HEK293 (cell line): ENCODE data around the gene SLC6A1.
"Not testable (repeated sequence)": the region's sequence is repeated elsewhere in the genome, so short reads cannot be mapped to it uniquely, and the experiment has no call there.

Experiments
- CTCF ChIA-PET: fragments of 350-600 bp; formaldehyde crosslinking; extraction: SDS; loops from one replicate; lab custom pipeline; 2021; ENCODE audit warnings: antibody characterized with exemption; lab: Yijun Ruan, JAX
- POLR2A ChIA-PET: fragments of 300-600 bp; formaldehyde crosslinking; extraction: SDS; loops from one replicate; lab custom pipeline; 2020; ENCODE audit warnings: antibody characterized with exemption, inconsistent platforms; lab: Yijun Ruan, JAX
- H3K27ac ChIP-seq: fragments of 200-500 bp; sonication (Bioruptor generic); 2 replicates; pipeline ENCODE4 v1.5.1; 2014; ENCODE audit warnings: low read depth, low read length, control low read depth, inconsistent platforms; ENCODE audit errors: extremely low read depth
- H3K36me3 ChIP-seq, 2 experiments: fragments of 200-500 bp in 1 of 2; sonication (Bioruptor generic) in 1 of 2; 1 replicate in 1 of 2; 2 replicates in 1 of 2; pipeline ENCODE4 v1.5.1; 2014 to 2017; ENCODE audit warnings: inconsistent platforms in 2 of 2, low read length in 2 of 2; ENCODE audit not compliant: control insufficient read depth in 2 of 2, insufficient read depth in 1 of 2
- H3K4me1 ChIP-seq: fragments of 200-500 bp; sonication (Bioruptor generic); 2 replicates; pipeline ENCODE4 v1.5.1; 2014; ENCODE audit warnings: mild to moderate bottlenecking, low read length, inconsistent platforms; ENCODE audit not compliant: control insufficient read depth, insufficient read depth
- H3K4me3 ChIP-seq: 2 replicates; pipeline ENCODE4 v1.5.1; 2011; ENCODE audit warnings: low read depth, mild to moderate bottlenecking, control low read depth, low read length, moderate library complexity
- H3K9me3 ChIP-seq: fragments of 200-500 bp; sonication (Bioruptor generic); 2 replicates; pipeline ENCODE4 v1.5.1; 2014; ENCODE audit warnings: low read depth, low read length, inconsistent platforms; ENCODE audit not compliant: control insufficient read depth, insufficient read depth
- GLIS1 ChIP-seq: fragments of 450-650 bp; formaldehyde crosslinking; IDR thresholded peaks from 2 replicates; pipeline ENCODE4 v1.5.1; 2016; ENCODE audit warnings: missing biosample characterization, missing genetic modification characterization
- IKZF3 ChIP-seq: fragments of 450-650 bp; IDR thresholded peaks from 2 replicates; pipeline ENCODE4 v1.5.0; 2018; ENCODE audit warnings: missing biosample characterization, mild to moderate bottlenecking, missing genetic modification characterization, moderate library complexity
- KLF10 ChIP-seq: fragments of 450-650 bp; IDR thresholded peaks from 2 replicates; pipeline ENCODE4 v1.5.1; 2018; ENCODE audit warnings: missing biosample characterization, mild to moderate bottlenecking, missing genetic modification characterization
- MZF1 ChIP-seq: fragments of 450-650 bp; formaldehyde crosslinking; IDR thresholded peaks from 2 replicates; pipeline ENCODE4 v1.5.1; 2017; ENCODE audit warnings: missing biosample characterization, missing genetic modification characterization, borderline replicate concordance
- OVOL3 ChIP-seq: fragments of 450-650 bp; formaldehyde crosslinking; IDR thresholded peaks from 2 replicates; pipeline ENCODE4 v1.5.1; 2016; ENCODE audit warnings: missing biosample characterization, missing genetic modification characterization
- ZBTB1 ChIP-seq: fragments of 450-650 bp; formaldehyde crosslinking; IDR thresholded peaks from 2 replicates; pipeline ENCODE4 v1.5.1; 2016; ENCODE audit warnings: missing biosample characterization, missing genetic modification characterization
- ZFP37 ChIP-seq: fragments of 450-650 bp; formaldehyde crosslinking; IDR thresholded peaks from 2 replicates; pipeline ENCODE4 v1.5.1; 2016; ENCODE audit warnings: missing biosample characterization, missing genetic modification characterization
- ZNF133 ChIP-seq: fragments of 450-650 bp; formaldehyde crosslinking; IDR thresholded peaks from 2 replicates; pipeline ENCODE4 v1.5.1; 2016; ENCODE audit warnings: missing biosample characterization, missing genetic modification characterization
- ZNF140 ChIP-seq: fragments of 450-650 bp; formaldehyde crosslinking; IDR thresholded peaks from 2 replicates; pipeline ENCODE4 v1.5.1; 2016; ENCODE audit warnings: missing biosample characterization, missing genetic modification characterization
- ZNF211 ChIP-seq: fragments of 450-650 bp; formaldehyde crosslinking; IDR thresholded peaks from 2 replicates; pipeline ENCODE4 v1.5.1; 2016; ENCODE audit warnings: low read depth, missing biosample characterization, missing genetic modification characterization
- ZNF221 ChIP-seq: fragments of 450-650 bp; formaldehyde crosslinking; IDR thresholded peaks from 2 replicates; pipeline ENCODE4 v1.5.1; 2017; ENCODE audit warnings: missing biosample characterization, missing genetic modification characterization, borderline replicate concordance
- ZNF248 ChIP-seq: fragments of 450-650 bp; formaldehyde crosslinking; IDR thresholded peaks from 2 replicates; pipeline ENCODE4 v1.5.1; 2017; ENCODE audit warnings: missing biosample characterization, missing genetic modification characterization
- ZNF266 ChIP-seq: fragments of 450-650 bp; formaldehyde crosslinking; IDR thresholded peaks from 2 replicates; pipeline ENCODE4 v1.5.1; 2016; ENCODE audit warnings: missing biosample characterization, missing genetic modification characterization, low read depth
- ZNF292 ChIP-seq: fragments of 450-650 bp; formaldehyde crosslinking; IDR thresholded peaks from 2 replicates; pipeline ENCODE4 v1.5.1; 2016; ENCODE audit warnings: low read depth, missing biosample characterization, missing genetic modification characterization, borderline replicate concordance
- ZNF366 ChIP-seq: fragments of 450-650 bp; formaldehyde crosslinking; conservative IDR thresholded peaks from 2 replicates; pipeline ENCODE4 v1.5.1; 2016; ENCODE audit warnings: missing biosample characterization, missing genetic modification characterization
- ZNF37A ChIP-seq: fragments of 450-650 bp; IDR thresholded peaks from 2 replicates; pipeline ENCODE4 v1.5.1; 2018; ENCODE audit warnings: missing biosample characterization, missing genetic modification characterization
- ZNF423 ChIP-seq: fragments of 450-650 bp; formaldehyde crosslinking; IDR thresholded peaks from 2 replicates; pipeline ENCODE4 v1.5.1; 2016; ENCODE audit warnings: missing biosample characterization, missing genetic modification characterization
- ZNF514 ChIP-seq: fragments of 450-650 bp; formaldehyde crosslinking; IDR thresholded peaks from 2 replicates; pipeline ENCODE4 v1.5.1; 2016; ENCODE audit warnings: missing biosample characterization, missing genetic modification characterization
- ZNF623 ChIP-seq: fragments of 450-650 bp; formaldehyde crosslinking; IDR thresholded peaks from 2 replicates; pipeline ENCODE4 v1.5.1; 2016; ENCODE audit warnings: missing biosample characterization, missing genetic modification characterization
- ZNF660 ChIP-seq: fragments of 450-650 bp; IDR thresholded peaks from 2 replicates; pipeline ENCODE4 v1.5.1; 2018; ENCODE audit warnings: missing biosample characterization, mild to moderate bottlenecking, missing genetic modification characterization
- ZNF704 ChIP-seq: fragments of 450-650 bp; formaldehyde crosslinking; IDR thresholded peaks from 2 replicates; pipeline ENCODE4 v1.5.1; 2016; ENCODE audit warnings: missing biosample characterization, missing genetic modification characterization
- ZNF792 ChIP-seq: fragments of 450-650 bp; formaldehyde crosslinking; IDR thresholded peaks from 2 replicates; pipeline ENCODE4 v1.5.1; 2016; ENCODE audit warnings: missing biosample characterization, missing genetic modification characterization
- ZSCAN30 ChIP-seq: fragments of 450-650 bp; IDR thresholded peaks from 2 replicates; pipeline ENCODE4 v1.5.1; 2018; ENCODE audit warnings: missing biosample characterization, mild to moderate bottlenecking, missing genetic modification characterization, moderate library complexity
- ZXDB ChIP-seq: fragments of 450-650 bp; formaldehyde crosslinking; IDR thresholded peaks from 2 replicates; pipeline ENCODE4 v1.5.1; 2016; ENCODE audit warnings: missing biosample characterization, missing genetic modification characterization
- TF ChIP-seq, protein P1 (sequence below): fragments of 450-650 bp; formaldehyde crosslinking; IDR thresholded peaks from 2 replicates; pipeline ENCODE4 v1.5.1; 2016; ENCODE audit warnings: missing biosample characterization, missing genetic modification characterization
- TF ChIP-seq, protein P2 (sequence below): fragments of 450-650 bp; formaldehyde crosslinking; IDR thresholded peaks from 2 replicates; pipeline ENCODE4 v1.5.1; 2017; ENCODE audit warnings: missing biosample characterization, missing genetic modification characterization

The SLC6A1 gene

DNA sequence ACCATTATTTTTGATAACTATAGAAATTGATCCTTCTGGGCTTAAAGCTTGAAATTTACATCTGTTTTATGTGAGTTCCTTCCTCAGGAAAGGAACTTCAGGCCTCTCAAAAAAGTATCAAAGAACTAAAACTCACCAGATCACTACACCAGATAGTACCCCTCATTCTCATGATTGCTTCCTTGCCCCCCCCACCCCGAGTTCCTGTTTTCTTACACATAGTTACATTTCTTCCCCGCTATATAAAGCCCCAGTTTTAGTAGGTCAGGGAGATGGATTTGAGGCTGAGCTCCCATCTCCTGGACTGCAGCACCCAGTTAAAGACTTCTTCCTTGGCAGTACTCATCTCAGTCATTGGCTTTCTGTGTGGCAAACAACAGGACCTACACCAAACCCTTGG, 81.5 kb downstream of the SLC6A1 start (continued):
- TF ChIP-seq, protein P1, sequence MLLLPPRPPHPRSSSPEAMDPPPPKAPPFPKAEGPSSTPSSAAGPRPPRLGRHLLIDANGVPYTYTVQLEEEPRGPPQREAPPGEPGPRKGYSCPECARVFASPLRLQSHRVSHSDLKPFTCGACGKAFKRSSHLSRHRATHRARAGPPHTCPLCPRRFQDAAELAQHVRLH (tag by site-specific recombination) = no peak

DNA sequence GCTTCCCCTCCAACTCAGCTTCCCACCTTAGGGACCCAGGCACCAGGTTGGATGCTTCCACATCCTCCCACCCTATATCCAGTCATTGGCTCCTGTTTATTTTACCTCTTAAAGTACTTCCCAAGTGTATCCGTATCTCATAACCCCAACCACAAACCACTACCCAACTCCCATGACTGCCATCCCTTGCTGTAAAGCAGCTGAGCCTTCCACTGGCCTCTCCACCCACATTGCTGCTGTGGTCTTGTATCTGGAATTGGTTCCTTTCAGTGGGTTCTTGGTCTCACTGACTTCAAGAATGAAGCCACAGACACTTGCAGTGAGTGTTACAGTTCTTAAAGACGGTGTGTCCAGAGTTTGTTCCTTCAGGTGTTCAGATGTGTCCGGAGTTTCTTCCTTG, 81.9 kb downstream of the SLC6A1 start:
- CTCF ChIA-PET = interaction anchor here (1.8 kb wide), 1 partner anchor 14 kb away, joined by 8 read pairs; no protein-coding TSS in a partner anchor
- TF ChIP-seq OVOL3 = no peak
- TF ChIP-seq ZXDB = no peak
- TF ChIP-seq ZNF248 (tag by site-specific recombination) = no peak
- no peak for TF ChIP-seq ZNF221 (tag by site-specific recombination)
- TF ChIP-seq GLIS1 = no peak
- no peak for TF ChIP-seq ZNF37A
- no peak for TF ChIP-seq ZNF514
- no peak for TF ChIP-seq ZFP37 (tag by site-specific recombination)
- no peak for TF ChIP-seq ZBTB1 (tag by site-specific recombination)
- TF ChIP-seq ZNF140 (tag by site-specific recombination) = no peak
- TF ChIP-seq ZNF792 (tag by site-specific recombination) = no peak
- TF ChIP-seq ZNF133 (tag by site-specific recombination) = no peak
- TF ChIP-seq IKZF3 (tag by site-specific recombination) = no peak
- TF ChIP-seq ZNF292 (tag by site-specific recombination) = no peak
- no peak for TF ChIP-seq ZNF266 (tag by site-specific recombination)
- no peak for TF ChIP-seq ZNF704 (tag by site-specific recombination)
- POLR2A ChIA-PET = no interaction called here
- Histone ChIP-seq H3K27ac (no peak overlapping the region), H3K4me3 (no peak overlapping the region), H3K9me3 (no peaks in the 10 kb centered on the region), H3K4me1 (no peaks in the 10 kb centered on the region), H3K36me3 (no peaks in the 10 kb centered on the region)

- H3K9me3 ChIP-seq, H3K4me3 ChIP-seq, H3K4me1 ChIP-seq, H3K27ac ChIP-seq, POLR2A ChIA-PET, H3K36me3 ChIP-seq: not testable (repeated sequence)
- CTCF ChIA-PET = interaction anchor here (0.6 to 1.8 kb wide), 2 partner anchors 15 to 576 kb away, joined by 3 to 8 read pairs; no protein-coding TSS in a partner anchor
These were observed 82.6 kb downstream of the SLC6A1 start for GRCh38 chr3:11075122-11075521.

GRCh38 chr3:11076711-11077110, 84.2 kb downstream of the SLC6A1 start:
- CTCF ChIA-PET = interaction anchor here (0.6 kb wide), 1 partner anchor 89 kb away, joined by 3 read pairs; no protein-coding TSS in a partner anchor
- POLR2A ChIA-PET = no interaction called here
- H3K4me1 ChIP-seq = no peaks in the 10 kb centered on the region
- H3K9me3 ChIP-seq = no peaks in the 10 kb centered on the region
- TF ChIP-seq, protein P2, sequence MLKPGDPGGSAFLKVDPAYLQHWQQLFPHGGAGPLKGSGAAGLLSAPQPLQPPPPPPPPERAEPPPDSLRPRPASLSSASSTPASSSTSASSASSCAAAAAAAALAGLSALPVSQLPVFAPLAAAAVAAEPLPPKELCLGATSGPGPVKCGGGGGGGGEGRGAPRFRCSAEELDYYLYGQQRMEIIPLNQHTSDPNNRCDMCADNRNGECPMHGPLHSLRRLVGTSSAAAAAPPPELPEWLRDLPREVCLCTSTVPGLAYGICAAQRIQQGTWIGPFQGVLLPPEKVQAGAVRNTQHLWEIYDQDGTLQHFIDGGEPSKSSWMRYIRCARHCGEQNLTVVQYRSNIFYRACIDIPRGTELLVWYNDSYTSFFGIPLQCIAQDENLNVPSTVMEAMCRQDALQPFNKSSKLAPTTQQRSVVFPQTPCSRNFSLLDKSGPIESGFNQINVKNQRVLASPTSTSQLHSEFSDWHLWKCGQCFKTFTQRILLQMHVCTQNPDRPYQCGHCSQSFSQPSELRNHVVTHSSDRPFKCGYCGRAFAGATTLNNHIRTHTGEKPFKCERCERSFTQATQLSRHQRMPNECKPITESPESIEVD = no peak
- TF ChIP-seq ZSCAN30 (tag by site-specific recombination) (no peak), ZNF623 (no peak), ZNF660 (tag by site-specific recombination) (no peak), ZNF792 (tag by site-specific recombination) (no peak), MZF1 (no peak), KLF10 (tag by site-specific recombination) (no peak), ZNF423 (tag by site-specific recombination) (no peak), ZNF211 (tag by site-specific recombination) (no peak), ZNF366 (no peak), ZNF37A (no peak)
- TF ChIP-seq, all 188 proteins: peak for 0
- Histone ChIP-seq H3K27ac (no peak overlapping the region), H3K36me3 (no peaks in the 10 kb centered on the region), H3K4me3 (no peak overlapping the region)
